Measurements from ENCODE around the gene LOXL3. TPM values are rescaled to one million over a fixed set of nuclear protein-coding genes. Genes with fewer than 3 reads are reported as not detected.

Gene LOXL3
- total and polyA plus RNA-seq, 9 donors, result 2.3 to 8.5 (median 4.4) TPM

DNA sequence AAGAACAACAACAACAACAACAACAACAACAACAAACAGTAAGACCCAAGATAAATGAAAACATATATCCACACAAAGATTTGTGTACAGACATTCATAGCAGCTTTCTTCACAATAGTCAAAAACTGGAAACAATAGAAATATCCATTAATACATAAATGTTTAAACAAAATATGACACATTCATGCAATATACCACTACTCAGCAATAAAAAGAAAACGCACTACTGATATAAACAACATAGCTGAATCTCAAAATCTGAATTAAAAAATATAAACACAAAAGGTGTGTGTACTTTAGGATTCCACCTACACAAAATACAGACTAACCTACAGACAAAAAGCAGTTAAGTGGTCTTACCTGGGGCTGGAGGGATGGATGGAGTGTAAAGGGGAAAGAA, 42.8 kb upstream of the LOXL3 start:
- H3K27ac ChIP-seq, result no peak overlapping the region
- no peaks in the 10 kb centered on the region for H3K36me3 ChIP-seq
- no peaks in the 10 kb centered on the region for H3K27me3 ChIP-seq
- no peak for TF ChIP-seq POLR2A (IDR thresholded peaks at IDR 0.05)
- no peak for TF ChIP-seq EP300 (IDR thresholded peaks at IDR 0.05)
- TF ChIP-seq, protein P1, sequence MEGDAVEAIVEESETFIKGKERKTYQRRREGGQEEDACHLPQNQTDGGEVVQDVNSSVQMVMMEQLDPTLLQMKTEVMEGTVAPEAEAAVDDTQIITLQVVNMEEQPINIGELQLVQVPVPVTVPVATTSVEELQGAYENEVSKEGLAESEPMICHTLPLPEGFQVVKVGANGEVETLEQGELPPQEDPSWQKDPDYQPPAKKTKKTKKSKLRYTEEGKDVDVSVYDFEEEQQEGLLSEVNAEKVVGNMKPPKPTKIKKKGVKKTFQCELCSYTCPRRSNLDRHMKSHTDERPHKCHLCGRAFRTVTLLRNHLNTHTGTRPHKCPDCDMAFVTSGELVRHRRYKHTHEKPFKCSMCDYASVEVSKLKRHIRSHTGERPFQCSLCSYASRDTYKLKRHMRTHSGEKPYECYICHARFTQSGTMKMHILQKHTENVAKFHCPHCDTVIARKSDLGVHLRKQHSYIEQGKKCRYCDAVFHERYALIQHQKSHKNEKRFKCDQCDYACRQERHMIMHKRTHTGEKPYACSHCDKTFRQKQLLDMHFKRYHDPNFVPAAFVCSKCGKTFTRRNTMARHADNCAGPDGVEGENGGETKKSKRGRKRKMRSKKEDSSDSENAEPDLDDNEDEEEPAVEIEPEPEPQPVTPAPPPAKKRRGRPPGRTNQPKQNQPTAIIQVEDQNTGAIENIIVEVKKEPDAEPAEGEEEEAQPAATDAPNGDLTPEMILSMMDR (IDR thresholded peaks at IDR 0.05), result no peak
- no peak for DNase-seq
- intact Hi-C loops (cut with DNase I), result no loop called here
- 51 to 65% (median 57%) methylated on average over 1 of the region's 1 CpG for WGBS, 3 donors
- no peak overlapping the region for H3K4me3 ChIP-seq
- H3K9me3 ChIP-seq, result no peaks in the 10 kb centered on the region
- no peaks in the 10 kb centered on the region for H3K4me1 ChIP-seq (ENCODE audit: insufficient read depth)

DNA sequence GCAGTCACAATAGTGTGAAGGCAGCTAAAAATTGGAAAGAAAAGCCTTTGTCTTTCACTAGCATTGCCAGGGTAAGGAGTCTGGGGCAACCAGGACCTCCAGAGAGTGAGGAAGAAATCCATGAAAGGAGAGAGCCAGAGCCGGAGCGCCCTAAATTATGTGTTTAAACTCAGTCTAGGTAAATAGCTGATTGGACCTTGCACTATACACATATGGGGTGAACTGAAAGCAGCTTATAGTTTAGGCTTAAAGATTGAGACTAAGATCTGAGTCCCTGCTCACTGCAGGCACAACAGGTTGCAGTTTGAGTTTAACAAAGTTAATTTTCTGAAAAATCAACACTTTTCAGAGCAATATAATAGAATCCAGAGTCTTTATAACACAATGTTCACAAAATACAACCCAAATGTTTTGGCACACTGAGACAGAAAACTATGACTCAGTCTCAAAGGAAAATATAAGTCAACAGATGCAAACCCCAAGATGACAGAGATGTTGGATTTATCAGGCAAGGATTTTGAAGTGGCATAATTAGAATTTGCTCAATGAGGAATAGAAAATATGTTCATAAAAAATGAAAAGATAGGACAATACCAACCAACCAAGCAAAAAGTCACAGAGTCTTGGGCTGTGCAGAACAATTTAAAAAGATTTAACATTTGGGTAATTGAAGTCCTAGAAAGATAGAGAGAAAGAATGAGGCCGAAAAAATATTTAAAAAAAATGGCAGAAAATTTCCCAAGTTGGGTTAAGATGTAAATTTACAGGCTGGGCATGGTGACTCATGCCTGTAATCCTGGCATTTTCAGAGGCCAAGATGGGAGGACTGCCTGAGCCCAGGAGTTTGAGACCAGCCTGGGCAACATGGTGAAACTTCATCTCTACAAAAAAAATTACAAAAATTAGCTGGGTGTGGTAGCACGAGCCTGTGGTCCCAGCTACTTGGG, 40.4 kb upstream of the LOXL3 start:
- H3K27me3 ChIP-seq, result no peaks in the 10 kb centered on the region
- no peak for DNase-seq
- no peaks in the 10 kb centered on the region for H3K4me1 ChIP-seq (ENCODE audit: insufficient read depth)
- TF ChIP-seq EP300 (IDR thresholded peaks at IDR 0.05) (no peak), POLR2A (IDR thresholded peaks at IDR 0.05) (no peak)
- TF ChIP-seq, protein P1 (IDR thresholded peaks at IDR 0.05), result no peak
- intact Hi-C loops (cut with DNase I), result no loop called here
- WGBS, 3 donors, result 72 to 84% (median 74%) methylated on average over 4 of the region's 4 CpGs
- H3K27ac ChIP-seq, result no peak overlapping the region
- no peak overlapping the region for H3K4me3 ChIP-seq
- no peaks in the 10 kb centered on the region for H3K9me3 ChIP-seq
- H3K36me3 ChIP-seq, result no peaks in the 10 kb centered on the region

DNA sequence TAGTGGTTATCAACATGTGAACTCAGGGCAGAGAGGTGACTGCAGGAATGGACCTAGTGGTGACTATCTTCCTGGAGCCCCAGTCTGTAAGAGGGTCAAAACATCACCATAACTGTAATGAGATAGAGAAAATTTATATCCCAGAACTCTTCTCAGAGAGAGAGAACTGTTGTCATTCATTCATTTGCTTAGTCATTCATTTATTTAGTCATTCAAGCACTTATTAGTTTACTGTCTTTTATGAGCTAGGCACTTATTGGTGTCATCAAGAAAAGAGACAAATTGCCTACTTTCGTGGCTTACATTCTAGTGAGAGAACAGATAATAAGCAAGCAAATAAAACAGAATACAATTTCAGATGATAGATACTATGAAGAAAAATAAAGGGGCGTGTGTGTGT, 34.9 kb upstream of the LOXL3 start:
- 53 to 64% (median 63%) methylated on average over 2 of the region's 2 CpGs for WGBS, 3 donors
- DNase-seq, result no peak
- Histone ChIP-seq H3K9me3 (no peaks in the 10 kb centered on the region), H3K4me1 (ENCODE audit: insufficient read depth) (no peaks in the 10 kb centered on the region), H3K4me3 (no peak overlapping the region), H3K27me3 (no peaks in the 10 kb centered on the region), H3K27ac (no peak overlapping the region), H3K36me3 (no peaks in the 10 kb centered on the region)
- intact Hi-C loops (cut with DNase I), result loop anchor here (5.0 to 10.0 kb wide), 3 partner anchors 84 to 106 kb away; partner anchors contain the start of genes CCDC142 (in 2 of the 4), TTC31 (in 2 of the 4) and PCGF1 (in 1 of the 4)
- TF ChIP-seq, protein P1 (IDR thresholded peaks at IDR 0.05), result no peak
- TF ChIP-seq POLR2A (IDR thresholded peaks at IDR 0.05), result no peak
- TF ChIP-seq EP300 (IDR thresholded peaks at IDR 0.05), result no peak

DNA sequence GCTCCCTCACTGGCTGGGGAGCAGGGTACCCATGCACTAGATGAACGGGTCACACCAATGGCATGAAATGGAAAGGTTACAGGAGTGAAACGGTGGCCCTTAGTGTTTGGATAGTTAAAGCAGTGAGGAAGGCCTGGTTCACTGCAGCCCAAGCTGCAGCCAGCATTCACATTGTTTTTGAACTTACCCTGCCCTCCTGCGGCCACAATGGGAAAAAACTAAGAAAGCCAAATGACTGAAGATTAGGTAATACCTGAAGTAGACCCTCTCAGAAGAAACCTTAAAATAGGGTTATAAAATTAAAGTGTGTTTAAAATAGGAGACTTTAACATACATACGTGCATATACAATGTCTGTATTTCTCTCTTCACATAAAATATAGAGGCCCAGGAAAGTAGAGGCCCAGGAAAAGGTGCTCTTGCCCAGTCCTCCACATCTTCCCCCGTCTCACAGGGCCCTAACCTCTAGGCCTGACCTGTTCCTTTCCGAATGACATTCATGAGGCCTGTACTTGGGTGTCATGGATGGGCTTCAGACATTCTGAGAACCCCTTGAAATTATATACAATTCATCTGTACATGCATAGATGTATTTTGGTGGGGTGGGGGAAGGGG, 34.0 kb upstream of the LOXL3 start:
- Histone ChIP-seq H3K9me3 (no peaks in the 10 kb centered on the region), H3K27me3 (no peaks in the 10 kb centered on the region), H3K36me3 (no peaks in the 10 kb centered on the region), H3K4me1 (ENCODE audit: insufficient read depth) (no peaks in the 10 kb centered on the region), H3K4me3 (no peak overlapping the region), H3K27ac (no peak overlapping the region)
- TF ChIP-seq POLR2A (IDR thresholded peaks at IDR 0.05) (no peak), EP300 (IDR thresholded peaks at IDR 0.05) (no peak)
- TF ChIP-seq, protein P1 (IDR thresholded peaks at IDR 0.05), result peak; percentile 39 to 57 (median 56)
- peak; percentile 53 to 72 (median 64) for DNase-seq
- WGBS, 3 donors, result 14 to 18% (median 17%) methylated on average over 6 of the region's 6 CpGs
- intact Hi-C loops (cut with DNase I), result loop anchor here (5.0 to 10.0 kb wide), 3 partner anchors 83 to 105 kb away; partner anchors contain the start of genes CCDC142 (in 2 of the 4), TTC31 (in 2 of the 4) and PCGF1 (in 1 of the 4)
